ENCODE data around the gene GPC5.

GRCh38 chr13:91891141-91891540, 492.7 kb downstream of the GPC5 start:
- TF ChIP-seq CTCF (IDR thresholded peaks at IDR 0.05): no peak
- TF ChIP-seq POLR2A (IDR thresholded peaks at IDR 0.05): no peak

Measured in uterus (tissue), 2 donors.